Pancreas (tissue), 10 donors: ENCODE measurements around the gene RALB. TPM values are rescaled to one million over a fixed set of nuclear protein-coding genes. Genes with fewer than 3 reads are reported as not detected.

Experiments
- ATAC-seq, 4 donors: fragments of 200-7000 bp; cut with Tn5 transposase; one replicate each; pipeline versions ENCODE4 v1.8.0 to v1.9.1; 2020; ENCODE audit warnings: mild to moderate bottlenecking in 4 of 4, moderate library complexity in 4 of 4
- DNase-seq, 6 donors: peaks; one replicate each; pipeline ENCODE4 v3.0.0-alpha.2; 2020
- FAIRE-seq: peaks from 2 replicates; lab custom pipeline; 2012; peaks lifted over from hg19 to GRCh38; lab: Jason Lieb, UNC
- H3K27ac ChIP-seq, 4 donors: fragments of 200-600 bp; sonication (generic); 1 replicate in 3 of 4; 2 replicates in 1 of 4; pipeline versions ENCODE4 v1.5.0 to v1.8.0; 2020
- H3K27me3 ChIP-seq, 4 donors: fragments of 200-600 bp; one replicate each; pipeline ENCODE4 v1.8.0; 2021
- H3K36me3 ChIP-seq, 3 donors: fragments of 200-600 bp; sonication (generic) in 1 of 3; one replicate each; pipeline versions ENCODE4 v1.5.0 to v1.8.0; 2020 to 2021
- H3K4me1 ChIP-seq, 3 donors: fragments of 200-600 bp; one replicate each; pipeline ENCODE4 v1.8.0; 2021
- H3K4me3 ChIP-seq, 4 donors: fragments of 200-600 bp; sonication (generic) in 2 of 4; one replicate each; pipeline versions ENCODE4 v1.5.0 to v1.8.0; 2020 to 2021
- H3K9me3 ChIP-seq, 4 donors: fragments of 200-600 bp; one replicate each; pipeline ENCODE4 v1.8.0; 2021
- CTCF ChIP-seq, 4 donors: fragments of 200-600 bp; sonication (generic) in 3 of 4; IDR thresholded peaks; one replicate each; pipeline versions ENCODE4 v1.5.0 to v1.8.0; 2021; ENCODE audit warnings: antibody characterized with exemption in 4 of 4
- WGBS, 2 donors: extraction: QIAGEN DNeasy Blood & Tissue Kit; methylation state at CpG; one replicate each; pipeline ENCODE4 v1.1.7; 2013; 5-methylcytosine and 5-hydroxymethylcytosine counted together
- intact Hi-C, 3 donors: fragments of 100-400 bp; cut with DNase I; formaldehyde crosslinking; loops; one replicate each; pipeline versions ENCODE4 v1.11.1 to v1.14.2; 2022
- polyA plus RNA-seq, 2 donors: library from polyadenylated mRNA; stranded (reverse); fragments of 200-250 nt; gene quantifications; one replicate each; pipeline ENCODE4 v1.2.3, GENCODE V29; 2013
- total RNA-seq, 6 donors: library from RNA; stranded (reverse); fragmentation: NEBNext Ultra II Directional in 4 of 6; extraction: Animal tissue kit (Norgen Biotek cat#: 25700) in 4 of 6; gene quantifications; one replicate each; pipeline versions ENCODE4 v1.2.1 to v1.2.4, GENCODE V29; 2021 to 2023
- donor health status: healthy with polysubstance abuse.
- donor health status: DM: no; HTN: no; CAD: no; lungs with moderate emphysema.
- donor health status: DM: no; HTN: no; CAD: no.
- donor health status: control.
- donor health status: control.
- donor health status: Bipolar disorder and iron deficiency.
- donor health status: DM: yes; HTN: yes; CAD: no.
- donor health status: DM: no; HTN: no; CAD: no.
- donor health status: DM: no; HTN: no; CAD: no.
- donor health status: DM: yes; HTN: yes; CAD: no.

RALB gene
- total and polyA plus RNA-seq, 8 donors, result 9.8 to 24.2 (median 15.4) TPM

DNA sequence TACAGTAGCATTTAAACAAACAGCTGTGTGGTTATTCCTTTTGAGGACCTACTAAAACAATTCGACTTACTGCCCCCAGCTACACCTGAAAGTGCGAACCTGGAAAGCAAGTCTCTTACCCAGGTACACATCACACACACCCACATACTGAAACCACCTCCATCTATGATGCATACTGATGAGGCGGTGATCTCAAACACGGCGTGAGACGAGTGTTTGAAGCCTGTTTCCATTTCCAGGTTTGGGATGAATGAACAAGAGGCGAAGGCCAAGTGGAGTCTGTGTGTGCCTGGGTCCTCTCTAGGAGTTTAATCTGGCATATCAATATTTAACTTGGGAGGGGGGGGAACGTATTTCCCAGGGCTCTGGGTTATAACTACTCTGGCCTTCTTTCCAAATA, 31.0 kb upstream of the RALB start:
- no peaks in the 10 kb centered on the region for H3K27me3 ChIP-seq
- no peaks in the 10 kb centered on the region for H3K36me3 ChIP-seq
- ATAC-seq (no peak), DNase-seq (peak in 2 of 6 donors; percentile 4 to 7), FAIRE-seq (no peak)
- TF ChIP-seq CTCF (IDR thresholded peaks at IDR 0.05), result no peak
- no peak overlapping the region for H3K4me3 ChIP-seq
- no peak overlapping the region for H3K27ac ChIP-seq
- intact Hi-C loops, result no loop called here
- 88 to 89% methylated on average over 8 of the region's 8 CpGs for WGBS, 2 donors
- H3K4me1 ChIP-seq, result peaks cover 2 to 25% (median 6%) of the 10 kb centered on the region in 3 donors
- H3K9me3 ChIP-seq, result no peaks in the 10 kb centered on the region

- Histone ChIP-seq H3K9me3 (no peaks in the 10 kb centered on the region), H3K4me1 (peaks cover 2 to 25% (median 6%) of the 10 kb centered on the region in 3 donors), H3K27me3 (no peaks in the 10 kb centered on the region), H3K4me3 (peak overlapping the region; percentile 47 to 63 (median 58)), H3K36me3 (no peaks in the 10 kb centered on the region), H3K27ac (peak overlapping the region; percentile 81 to 94 (median 90))
- ATAC-seq, result no peak
- 74 to 77% methylated on average over 49 of the region's 49 CpGs for WGBS, 2 donors
- FAIRE-seq, result no peak
- peak in 3 of 6 donors; percentile 27 to 76 (median 63) for DNase-seq
- intact Hi-C loops, result no loop called here
- TF ChIP-seq CTCF (IDR thresholded peaks at IDR 0.05), result no peak
Measured at GRCh38 chr2:120222186-120223033, 30.2 kb upstream of the RALB start.

DNA sequence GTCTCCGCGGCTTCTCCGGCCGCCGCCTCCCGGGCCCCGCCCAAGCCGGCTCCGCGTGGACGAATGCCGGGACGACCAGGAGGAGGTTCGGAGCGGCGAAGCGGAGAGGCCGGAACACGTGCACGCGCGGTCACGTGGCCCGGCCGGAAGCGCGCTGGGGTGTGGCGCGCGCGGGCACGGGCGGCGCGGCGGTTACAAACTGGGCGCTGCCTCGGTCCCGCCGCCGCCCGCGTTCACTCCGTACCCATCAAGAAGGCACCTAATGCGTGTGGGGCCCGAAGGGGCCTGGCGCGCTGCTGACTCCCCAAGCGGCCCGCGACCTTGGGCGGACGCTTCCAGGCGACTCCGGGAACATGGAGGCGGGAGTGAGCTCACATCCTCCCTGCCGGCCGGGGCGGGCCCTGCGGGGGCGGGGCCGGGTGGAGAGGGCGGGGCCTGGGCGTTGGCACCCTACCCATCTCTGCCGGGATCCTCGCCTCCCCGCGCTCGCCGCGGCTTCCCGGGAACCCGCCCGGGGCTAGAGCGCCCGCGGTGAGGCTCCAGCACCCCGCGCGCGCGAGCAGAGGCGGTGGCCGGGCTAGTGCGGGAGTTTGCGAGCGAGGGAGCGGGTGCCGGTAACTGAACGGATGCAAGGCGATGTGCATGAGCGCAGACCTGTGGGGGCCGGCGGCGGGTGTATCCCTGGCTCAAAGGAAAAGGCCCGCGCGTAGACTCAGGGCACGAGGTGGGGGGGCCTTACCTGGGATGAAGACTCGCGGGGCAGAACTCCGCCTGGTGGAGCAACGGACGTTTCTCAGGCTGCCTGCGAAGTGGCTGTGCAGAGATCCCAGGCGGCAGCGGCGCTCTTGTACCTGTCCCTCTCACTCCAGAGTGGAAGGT, 29.4 kb upstream of the RALB start, which contains the start of gene TMEM185B:
TMEM185B (minus strand) TSS at position 367 of the 879 bp plus-strand sequence. CDS start 424 bp downstream, outside the sequence.
- no peaks in the 10 kb centered on the region for H3K27me3 ChIP-seq
- peaks cover 2 to 25% (median 6%) of the 10 kb centered on the region in 3 donors for H3K4me1 ChIP-seq
- ATAC-seq (peak; percentile 97 to 99 (median 98)), FAIRE-seq (no peak), DNase-seq (peak; percentile 89 to 98 (median 95))
- peak within 1 kb of the TSS; percentile 47 to 63 (median 58) for H3K4me3 ChIP-seq
- no peaks in the 10 kb centered on the region for H3K9me3 ChIP-seq
- intact Hi-C loops, result no loop called here
- peak in 2 of 4 donors; percentile 15 to 27 for TF ChIP-seq CTCF (IDR thresholded peaks at IDR 0.05)
- 1 to 2% methylated on average over 82 to 108 of the region's 108 CpGs for WGBS, 2 donors
- peak within 1 kb of the TSS; percentile 81 to 94 (median 90) for H3K27ac ChIP-seq
- no peaks in the 10 kb centered on the region for H3K36me3 ChIP-seq

DNA sequence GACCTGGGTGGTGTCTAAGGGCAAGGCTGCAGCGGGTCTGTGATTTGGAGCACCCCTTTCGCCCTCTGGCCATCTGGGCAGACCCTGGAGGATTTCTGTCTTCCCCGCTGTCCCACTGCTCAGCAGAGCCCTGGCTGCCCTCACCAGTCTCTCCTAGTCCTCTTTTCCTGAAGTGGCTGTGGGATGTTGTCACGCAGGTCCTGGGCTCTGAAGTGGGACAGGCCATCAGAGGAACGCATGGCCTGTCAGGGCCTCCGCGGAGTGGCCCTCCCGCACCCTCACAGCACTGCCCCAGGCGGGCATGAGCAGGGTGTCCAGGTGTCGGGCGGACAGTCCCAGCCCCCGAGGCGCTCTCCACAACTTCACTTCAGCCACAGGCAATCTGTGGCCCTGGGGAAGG, 28.4 kb upstream of the RALB start:
- Histone ChIP-seq H3K27me3 (no peaks in the 10 kb centered on the region), H3K4me1 (peaks cover 2 to 25% (median 6%) of the 10 kb centered on the region in 3 donors), H3K4me3 (peak overlapping the region in 2 of 4 donors; percentile 60 to 63), H3K9me3 (no peaks in the 10 kb centered on the region), H3K27ac (no peak overlapping the region), H3K36me3 (no peaks in the 10 kb centered on the region)
- DNase-seq (peak in 1 of 6 donors; percentile 54), FAIRE-seq (no peak), ATAC-seq (no peak)
- intact Hi-C loops, result no loop called here
- WGBS, 2 donors, result 85 to 95% methylated on average over 13 of the region's 13 CpGs
- TF ChIP-seq CTCF (IDR thresholded peaks at IDR 0.05), result no peak
